Measurements from ENCODE around the gene PBX2. TPM values are rescaled to one million over a fixed set of nuclear protein-coding genes. Genes with fewer than 3 reads are reported as not detected.

PBX2 gene
- total and polyA plus RNA-seq, 10 of the 15 experiments (the other 5 are each of a cell fraction or from before 2014, with no cell fraction given), result 0.84 to 66.5 (median 20.6) TPM

DNA sequence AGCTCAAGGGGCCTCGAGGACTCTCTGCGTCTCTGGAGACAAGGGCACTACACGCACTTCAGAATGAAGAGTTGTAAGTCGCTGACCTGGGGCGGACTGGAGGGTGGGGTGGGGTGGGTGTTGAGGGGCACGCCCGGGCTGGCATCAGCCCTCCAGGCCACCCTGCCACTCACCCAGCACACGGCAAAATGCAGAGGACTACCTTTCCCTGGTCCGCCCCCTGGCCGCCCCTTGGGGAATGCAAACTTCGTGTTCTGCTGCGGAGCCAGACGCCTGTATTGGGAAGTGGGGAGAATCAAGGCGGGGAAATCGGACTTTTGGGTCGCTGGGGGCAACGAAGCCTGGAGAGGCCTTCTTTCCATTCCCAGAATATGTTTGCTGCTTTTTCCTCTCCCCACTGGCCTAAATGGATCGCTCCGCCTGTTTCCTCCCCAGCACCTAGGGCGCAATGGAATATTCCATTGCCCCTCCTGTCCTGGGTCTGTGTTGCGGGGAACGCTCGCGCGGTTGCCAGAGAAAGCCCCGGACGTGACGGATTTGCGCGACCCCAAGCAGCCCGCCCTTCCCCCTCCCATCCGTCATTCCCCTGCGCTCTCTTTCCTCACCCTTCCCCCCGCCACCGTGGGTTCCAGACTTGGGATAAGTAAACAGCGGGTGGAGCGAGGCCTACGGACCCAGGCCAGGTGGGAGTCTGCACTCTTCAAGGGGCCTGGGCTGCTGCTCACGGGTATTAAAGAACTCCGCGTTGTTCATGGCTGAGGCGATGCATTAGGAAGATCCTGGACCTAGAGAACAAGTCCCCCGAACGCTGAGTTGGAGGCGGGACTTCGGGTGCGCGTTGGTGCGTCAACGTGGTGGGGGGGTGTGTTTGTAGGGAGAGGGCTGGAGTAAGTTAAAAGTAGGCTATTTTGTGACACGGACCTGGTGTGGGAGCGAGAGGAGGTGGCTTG lies 36.2 kb downstream of the PBX2 start, which contains the start of gene PPT2 (continued):
- TF ChIP-seq, protein P1, sequence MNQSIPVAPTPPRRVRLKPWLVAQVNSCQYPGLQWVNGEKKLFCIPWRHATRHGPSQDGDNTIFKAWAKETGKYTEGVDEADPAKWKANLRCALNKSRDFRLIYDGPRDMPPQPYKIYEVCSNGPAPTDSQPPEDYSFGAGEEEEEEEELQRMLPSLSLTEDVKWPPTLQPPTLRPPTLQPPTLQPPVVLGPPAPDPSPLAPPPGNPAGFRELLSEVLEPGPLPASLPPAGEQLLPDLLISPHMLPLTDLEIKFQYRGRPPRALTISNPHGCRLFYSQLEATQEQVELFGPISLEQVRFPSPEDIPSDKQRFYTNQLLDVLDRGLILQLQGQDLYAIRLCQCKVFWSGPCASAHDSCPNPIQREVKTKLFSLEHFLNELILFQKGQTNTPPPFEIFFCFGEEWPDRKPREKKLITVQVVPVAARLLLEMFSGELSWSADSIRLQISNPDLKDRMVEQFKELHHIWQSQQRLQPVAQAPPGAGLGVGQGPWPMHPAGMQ (IDR thresholded peaks at IDR 0.05; ENCODE audit: borderline replicate concordance), result no peak
- TF ChIP-seq RUNX3 (IDR thresholded peaks at IDR 0.05; ENCODE audit: low read length) (peak; percentile 43; the same call in 1 of the 2 replicates), CREM (IDR thresholded peaks at IDR 0.05; ENCODE audit: low read depth) (peak; percentile 97), RAD51 (IDR thresholded peaks at IDR 0.05) (no peak), TAF1 (IDR thresholded peaks at IDR 0.05; ENCODE audit: borderline replicate concordance, low read depth, low read length) (no peak), NRF1 (conservative IDR thresholded peaks at IDR 0.05; ENCODE audit: low read depth, low read length) (no peak), TBL1XR1 (IDR thresholded peaks at IDR 0.05; ENCODE audit: low read depth, low read length) (no peak), ZNF274 (IDR thresholded peaks at IDR 0.05; ENCODE audit: insufficient read depth, insufficient read length) (no peak), SMAD1 (IDR thresholded peaks at IDR 0.05; ENCODE audit: low read depth, partially characterized antibody) (no peak), BACH1 (IDR thresholded peaks at IDR 0.05; ENCODE audit: borderline replicate concordance) (no peak), STAT1 (conservative IDR thresholded peaks at IDR 0.05) (no peak), CEBPB (IDR thresholded peaks at IDR 0.05; ENCODE audit: borderline replicate concordance in 1 of 2, low read depth in 2 of 2, low read length in 2 of 2) (no peak), TCF3 (IDR thresholded peaks at IDR 0.05; ENCODE audit: borderline replicate concordance, insufficient read depth, low read depth, low read length) (no peak), YY1 (IDR thresholded peaks at IDR 0.05; ENCODE audit: low read depth, low read length) (0 out of 2 replicates have a peak, but pooled peaks have one; percentile 12), SUPT20H (IDR thresholded peaks at IDR 0.05; ENCODE audit: borderline replicate concordance, control insufficient read depth, low read depth, low read length) (no peak), SMARCA5 (IDR thresholded peaks at IDR 0.05) (no peak), POLR2A (IDR thresholded peaks at IDR 0.05; ENCODE audit: low read depth, low read length) (no peak), HDAC6 (IDR thresholded peaks at IDR 0.05; ENCODE audit: unreplicated experiment) (no peak), RB1 (IDR thresholded peaks at IDR 0.05; ENCODE audit: borderline replicate concordance) (no peak), PBX3 (IDR thresholded peaks at IDR 0.05; ENCODE audit: insufficient replicate concordance, low read depth, low read length) (no peak), IKZF1 (conservative IDR thresholded peaks at IDR 0.05) (no peak; the same call in 1 of the 2 replicates), SUZ12 (IDR thresholded peaks at IDR 0.05; ENCODE audit: unreplicated experiment) (no peak), SMAD5 (IDR thresholded peaks at IDR 0.05; ENCODE audit: low read depth) (no peak), KDM1A (IDR thresholded peaks at IDR 0.05; ENCODE audit: borderline replicate concordance) (no peak)
- TF ChIP-seq, protein P2, sequence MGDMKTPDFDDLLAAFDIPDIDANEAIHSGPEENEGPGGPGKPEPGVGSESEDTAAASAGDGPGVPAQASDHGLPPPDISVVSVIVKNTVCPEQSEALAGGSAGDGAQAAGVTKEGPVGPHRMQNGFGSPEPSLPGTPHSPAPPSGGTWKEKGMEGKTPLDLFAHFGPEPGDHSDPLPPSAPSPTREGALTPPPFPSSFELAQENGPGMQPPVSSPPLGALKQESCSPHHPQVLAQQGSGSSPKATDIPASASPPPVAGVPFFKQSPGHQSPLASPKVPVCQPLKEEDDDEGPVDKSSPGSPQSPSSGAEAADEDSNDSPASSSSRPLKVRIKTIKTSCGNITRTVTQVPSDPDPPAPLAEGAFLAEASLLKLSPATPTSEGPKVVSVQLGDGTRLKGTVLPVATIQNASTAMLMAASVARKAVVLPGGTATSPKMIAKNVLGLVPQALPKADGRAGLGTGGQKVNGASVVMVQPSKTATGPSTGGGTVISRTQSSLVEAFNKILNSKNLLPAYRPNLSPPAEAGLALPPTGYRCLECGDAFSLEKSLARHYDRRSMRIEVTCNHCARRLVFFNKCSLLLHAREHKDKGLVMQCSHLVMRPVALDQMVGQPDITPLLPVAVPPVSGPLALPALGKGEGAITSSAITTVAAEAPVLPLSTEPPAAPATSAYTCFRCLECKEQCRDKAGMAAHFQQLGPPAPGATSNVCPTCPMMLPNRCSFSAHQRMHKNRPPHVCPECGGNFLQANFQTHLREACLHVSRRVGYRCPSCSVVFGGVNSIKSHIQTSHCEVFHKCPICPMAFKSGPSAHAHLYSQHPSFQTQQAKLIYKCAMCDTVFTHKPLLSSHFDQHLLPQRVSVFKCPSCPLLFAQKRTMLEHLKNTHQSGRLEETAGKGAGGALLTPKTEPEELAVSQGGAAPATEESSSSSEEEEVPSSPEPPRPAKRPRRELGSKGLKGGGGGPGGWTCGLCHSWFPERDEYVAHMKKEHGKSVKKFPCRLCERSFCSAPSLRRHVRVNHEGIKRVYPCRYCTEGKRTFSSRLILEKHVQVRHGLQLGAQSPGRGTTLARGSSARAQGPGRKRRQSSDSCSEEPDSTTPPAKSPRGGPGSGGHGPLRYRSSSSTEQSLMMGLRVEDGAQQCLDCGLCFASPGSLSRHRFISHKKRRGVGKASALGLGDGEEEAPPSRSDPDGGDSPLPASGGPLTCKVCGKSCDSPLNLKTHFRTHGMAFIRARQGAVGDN (IDR thresholded peaks at IDR 0.05), result no peak
